PC-3 (cell line): ENCODE measurements around the gene EMX2.

Source experiments
- CTCF ChIP-seq: fragments of 300-600 bp; sonication (generic); conservative IDR thresholded peaks from 2 replicates; pipeline ENCODE4 v1.5.1; 2017; ENCODE audit warnings: antibody characterized with exemption, low read depth, mild to moderate bottlenecking, low read length
- EZH2 ChIP-seq: fragments of 300-600 bp; sonication (generic); IDR thresholded peaks from one replicate; pipeline ENCODE4 v1.6.1; 2017; ENCODE audit warnings: antibody characterized with exemption, mild to moderate bottlenecking, low read length; ENCODE audit not compliant: unreplicated experiment
- EZH2phosphoT487 ChIP-seq: fragments of 300-600 bp; sonication (generic); IDR thresholded peaks from 2 replicates; pipeline ENCODE4 v1.6.1; 2018; ENCODE audit warnings: mild to moderate bottlenecking, antibody characterized with exemption, low read length, borderline replicate concordance

GRCh38 chr10:117511601-117512390 is 30.8 kb upstream of the EMX2 start:
- no peak for TF ChIP-seq CTCF
- TF ChIP-seq EZH2: no peak
- TF ChIP-seq EZH2phosphoT487: no peak
